SK-N-SH (cell line): Measurements from ENCODE around the gene ANK2. TPM values are rescaled to one million over a fixed set of nuclear protein-coding genes. Genes with fewer than 3 reads are reported as not detected.

Experiments used
- CTCF ChIA-PET: fragments of 300-600, 350-600 bp; formaldehyde crosslinking; extraction: SDS; loops from one replicate; lab custom pipeline; 2021; lab: Yijun Ruan, JAX
- POLR2A ChIA-PET: fragments of 350-600 bp; sonication (Branson Sonifier 250); formaldehyde crosslinking; extraction: SDS; loops from one replicate; lab custom pipeline; 2020; ENCODE audit warnings: antibody characterized with exemption, inconsistent platforms; lab: Yijun Ruan, JAX
- DNase-seq: peaks from one replicate; pipeline ENCODE4 v3.0.0; 2012
- H2AFZ ChIP-seq: fragments of 200-600 bp; sonication (generic); 2 replicates; pipeline ENCODE4 v1.8.1; 2016; ENCODE audit warnings: antibody characterized with exemption, mild to moderate bottlenecking, low read depth
- H3F3A ChIP-seq: fragments of 200-600 bp; sonication (generic); replicated peaks from 2 replicates; pipeline ENCODE3; 2016; ENCODE audit warnings: antibody characterized with exemption, mild to moderate bottlenecking; ENCODE audit not compliant: insufficient read depth
- H3K27ac ChIP-seq, 2 experiments: fragments of 200-500 bp in 1 of 2; fragments of 200-600 bp in 1 of 2; sonication (Bioruptor generic) in 1 of 2; sonication (generic), shearing (Covaris generic) in 1 of 2; 2 replicates each; pipeline versions ENCODE4 v1.5.1 to v1.6.1; 2014 to 2016; ENCODE audit warnings: low read depth in 2 of 2, inconsistent platforms in 1 of 2, low read length in 1 of 2, mild to moderate bottlenecking in 1 of 2, mixed read lengths in 1 of 2
- H3K27me3 ChIP-seq: fragments of 200-600 bp; sonication (generic), shearing (Covaris generic); 2 replicates; pipeline ENCODE4 v1.6.1; 2016; ENCODE audit warnings: mixed run types; ENCODE audit not compliant: insufficient read depth
- H3K36me3 ChIP-seq, 2 experiments: fragments of 200-500 bp in 1 of 2; fragments of 200-600 bp in 1 of 2; sonication (Bioruptor generic) in 1 of 2; sonication (generic) in 1 of 2; replicated peaks in 1 of 2; 2 replicates each; pipeline versions ENCODE3 to v1.5.1; 2014 to 2016; ENCODE audit warnings: low read length in 1 of 2, mild to moderate bottlenecking in 1 of 2; ENCODE audit not compliant: insufficient read depth in 2 of 2, control insufficient read depth in 1 of 2
- H3K4me1 ChIP-seq, 2 experiments: fragments of 200-500 bp in 1 of 2; fragments of 200-600 bp in 1 of 2; sonication (Bioruptor generic) in 1 of 2; sonication (generic), shearing (Covaris generic) in 1 of 2; 2 replicates each; pipeline versions ENCODE4 v1.5.1 to v1.6.1; 2014 to 2016; ENCODE audit warnings: low read depth in 1 of 2, low read length in 1 of 2, mixed run types in 1 of 2; ENCODE audit not compliant: insufficient read depth in 2 of 2, control insufficient read depth in 1 of 2
- H3K4me2 ChIP-seq: fragments of 200-600 bp; sonication (generic), shearing (Covaris generic); 2 replicates; pipeline ENCODE4 v1.6.1; 2017; ENCODE audit warnings: mixed run types
- H3K4me3 ChIP-seq, 2 experiments: fragments of 200-500 bp in 1 of 2; fragments of 200-600 bp in 1 of 2; sonication (Bioruptor generic) in 1 of 2; sonication (generic), shearing (Covaris generic) in 1 of 2; 2 replicates each; pipeline versions ENCODE4 v1.5.1 to v1.8.1; 2014 to 2016; ENCODE audit warnings: low read depth in 2 of 2, inconsistent platforms in 1 of 2, low read length in 1 of 2, mild to moderate bottlenecking in 1 of 2, mixed read lengths in 1 of 2, moderate library complexity in 1 of 2
- H3K79me2 ChIP-seq: fragments of 200-600 bp; sonication (generic); 2 replicates; pipeline ENCODE4 v1.8.1; 2017; ENCODE audit warnings: mild to moderate bottlenecking; ENCODE audit not compliant: insufficient read depth
- H3K9ac ChIP-seq: fragments of 200-600 bp; sonication (generic); 2 replicates; pipeline ENCODE4 v1.6.1; 2017; ENCODE audit warnings: mixed run types
- H3K9me2 ChIP-seq: fragments of 200-600 bp; sonication (generic); 2 replicates; pipeline ENCODE4 v1.6.1; 2017; ENCODE audit warnings: mixed run types
- H3K9me3 ChIP-seq: fragments of 200-600 bp; sonication (generic); 2 replicates; pipeline ENCODE4 v1.6.1; 2017; ENCODE audit warnings: mixed run types, mild to moderate bottlenecking, moderate library complexity
- H4K20me1 ChIP-seq: fragments of 200-600 bp; sonication (generic); 2 replicates; pipeline ENCODE4 v1.6.1; 2017; ENCODE audit warnings: mild to moderate bottlenecking, mixed run types; ENCODE audit not compliant: insufficient read depth
- CTCF ChIP-seq: fragments of 200-600 bp; sonication (generic); IDR thresholded peaks from 2 replicates; pipeline ENCODE4 v1.6.1; 2017; ENCODE audit warnings: antibody characterized with exemption, mild to moderate bottlenecking, moderate library complexity
- ELF1 ChIP-seq: IDR thresholded peaks from 2 replicates; pipeline ENCODE4 v1.4.0; 2012
- EP300 ChIP-seq, 2 experiments: IDR thresholded peaks; 2 replicates each; pipeline versions ENCODE4 v1.4.0 to v1.6.1; 2012; ENCODE audit warnings: borderline replicate concordance in 1 of 2, low read depth in 1 of 2, low read length in 1 of 2
- FOXM1 ChIP-seq: IDR thresholded peaks from 2 replicates; pipeline ENCODE4 v1.4.0; 2012; ENCODE audit warnings: low read depth, mild to moderate bottlenecking
- GABPA ChIP-seq: IDR thresholded peaks from 2 replicates; pipeline ENCODE4 v1.4.0; 2012; ENCODE audit warnings: low read depth, mild to moderate bottlenecking
- GATA2 ChIP-seq: sonication (generic); formaldehyde crosslinking; IDR thresholded peaks from 2 replicates; pipeline ENCODE4 v1.5.0; 2020; ENCODE audit warnings: mild to moderate bottlenecking, missing genetic modification reagents
- IRF3 ChIP-seq: fragments of 150-350 bp; IDR thresholded peaks from 2 replicates; pipeline ENCODE4 v1.6.1; 2016; ENCODE audit warnings: mild to moderate bottlenecking, low read depth, low read length
- MAX ChIP-seq: IDR thresholded peaks from 2 replicates; pipeline ENCODE4 v1.4.0; 2012; ENCODE audit warnings: low read depth
- MEF2A ChIP-seq: IDR thresholded peaks from 2 replicates; pipeline ENCODE4 v1.4.0; 2012; ENCODE audit warnings: low read depth, borderline replicate concordance
- NRF1 ChIP-seq: IDR thresholded peaks from 2 replicates; pipeline ENCODE4 v1.6.1; 2012; ENCODE audit warnings: low read depth, mild to moderate bottlenecking, low read length
- PBX3 ChIP-seq: IDR thresholded peaks from 2 replicates; pipeline ENCODE4; 2012
- POLR2AphosphoS5 ChIP-seq: IDR thresholded peaks from 2 replicates; pipeline ENCODE4 v1.6.1; 2012; ENCODE audit warnings: low read depth, low read length
- RCOR1 ChIP-seq: fragments of 150-350 bp; IDR thresholded peaks from 2 replicates; pipeline ENCODE4 v1.6.1; 2017; ENCODE audit warnings: antibody characterized with exemption, low read length
- RXRA ChIP-seq: IDR thresholded peaks from 2 replicates; pipeline ENCODE4 v1.4.0; 2012; ENCODE audit warnings: low read depth, mild to moderate bottlenecking, borderline replicate concordance
- SIN3A ChIP-seq: IDR thresholded peaks from 2 replicates; pipeline ENCODE4 v1.6.1; 2012; ENCODE audit warnings: low read depth, mild to moderate bottlenecking, low read length, moderate library complexity, borderline replicate concordance
- SMC3 ChIP-seq: IDR thresholded peaks from 2 replicates; pipeline ENCODE4 v1.6.1; 2012; ENCODE audit warnings: low read depth, low read length, improper control_type of control experiment
- TEAD4 ChIP-seq: IDR thresholded peaks from 2 replicates; pipeline ENCODE4 v1.4.0; 2012; ENCODE audit warnings: mild to moderate bottlenecking, borderline replicate concordance; ENCODE audit not compliant: insufficient read depth
- USF1 ChIP-seq: IDR thresholded peaks from 2 replicates; pipeline ENCODE4 v1.4.0; 2012; ENCODE audit warnings: low read depth, borderline replicate concordance
- USF2 ChIP-seq: fragments of 150-350 bp; IDR thresholded peaks from 2 replicates; pipeline ENCODE4 v1.6.1; 2017; ENCODE audit warnings: antibody characterized with exemption, low read length, low read depth, borderline replicate concordance
- YY1 ChIP-seq: IDR thresholded peaks from 2 replicates; pipeline ENCODE4 v1.4.0; 2012; ENCODE audit warnings: low read depth, mild to moderate bottlenecking
- WGBS: methylation state at CpG from one replicate; pipeline ENCODE4 v1.1.6; 2017; ENCODE audit warnings: low lambda C conversion rate; 5-methylcytosine and 5-hydroxymethylcytosine counted together
- polyA plus RNA-seq, 3 experiments: library from polyadenylated mRNA; depleted of rRNA; stranded (reverse); fragments of >200 nt; gene quantifications; 2 replicates each; pipeline ENCODE4 v1.2.3, GENCODE V29; 2012
- TF ChIP-seq, protein P1 (sequence below): IDR thresholded peaks from 2 replicates; pipeline ENCODE4 v1.4.0; 2012; ENCODE audit warnings: low read depth, borderline replicate concordance

The ANK2 gene
- polyA plus RNA-seq, 1 of the 3 experiments (the other 2 are of a cell fraction) = 0.69 TPM

- TF ChIP-seq NRF1 (no peak), EP300 (IDR thresholded peaks at IDR 0.05; ENCODE audit: borderline replicate concordance in 1 of 2, low read depth in 1 of 2, low read length in 1 of 2) (no peak), GABPA (no peak), USF2 (no peak), SMC3 (no peak)
- TF ChIP-seq, all 33 proteins: peak for 0
Measured at GRCh38 chr4:113394108-113394729, 344.8 kb downstream of the ANK2 start (continued).

- no peaks in the 10 kb centered on the region for H3F3A ChIP-seq
- no peak overlapping the region for H3K27ac ChIP-seq
- H4K20me1 ChIP-seq = no peaks in the 10 kb centered on the region
- CTCF ChIA-PET = interaction anchor here (0.6 to 4.3 kb wide), 54 partner anchors 9 to 1304 kb away, joined by 3 to 47 read pairs (median 3); no protein-coding TSS in a partner anchor
- no peaks in the 10 kb centered on the region for H3K27me3 ChIP-seq
- POLR2A ChIA-PET = interaction anchor here (1.0 kb wide), 1 partner anchor 366 kb away, joined by 3 read pairs; the partner anchor contains the start of gene CAMK2D
- H3K9me3 ChIP-seq = no peaks in the 10 kb centered on the region
- no peak overlapping the region for H3K4me2 ChIP-seq
- WGBS = 46% methylated on average over 11 of the region's 11 CpGs
- no peaks in the 10 kb centered on the region for H3K4me1 ChIP-seq
- peak overlapping the region; percentile 25; the same call in 1 of the 2 replicates for H2AFZ ChIP-seq
- no peaks in the 10 kb centered on the region for H3K36me3 ChIP-seq
- peak; percentile 47 for DNase-seq
- no peak overlapping the region for H3K9ac ChIP-seq
- no peak overlapping the region; a peak in 1 of 4 replicates for H3K4me3 ChIP-seq
- H3K9me2 ChIP-seq = no peaks in the 10 kb centered on the region
- no peaks in the 10 kb centered on the region for H3K79me2 ChIP-seq
- no peak for TF ChIP-seq TEAD4
- no peak for TF ChIP-seq GABPA
- no peak for TF ChIP-seq SIN3A
- no peak for TF ChIP-seq GATA2 (CRISPR knock-in tag)
- TF ChIP-seq, protein P1, sequence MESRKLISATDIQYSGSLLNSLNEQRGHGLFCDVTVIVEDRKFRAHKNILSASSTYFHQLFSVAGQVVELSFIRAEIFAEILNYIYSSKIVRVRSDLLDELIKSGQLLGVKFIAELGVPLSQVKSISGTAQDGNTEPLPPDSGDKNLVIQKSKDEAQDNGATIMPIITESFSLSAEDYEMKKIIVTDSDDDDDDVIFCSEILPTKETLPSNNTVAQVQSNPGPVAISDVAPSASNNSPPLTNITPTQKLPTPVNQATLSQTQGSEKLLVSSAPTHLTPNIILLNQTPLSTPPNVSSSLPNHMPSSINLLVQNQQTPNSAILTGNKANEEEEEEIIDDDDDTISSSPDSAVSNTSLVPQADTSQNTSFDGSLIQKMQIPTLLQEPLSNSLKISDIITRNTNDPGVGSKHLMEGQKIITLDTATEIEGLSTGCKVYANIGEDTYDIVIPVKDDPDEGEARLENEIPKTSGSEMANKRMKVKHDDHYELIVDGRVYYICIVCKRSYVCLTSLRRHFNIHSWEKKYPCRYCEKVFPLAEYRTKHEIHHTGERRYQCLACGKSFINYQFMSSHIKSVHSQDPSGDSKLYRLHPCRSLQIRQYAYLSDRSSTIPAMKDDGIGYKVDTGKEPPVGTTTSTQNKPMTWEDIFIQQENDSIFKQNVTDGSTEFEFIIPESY = no peak
- TF ChIP-seq SMC3 = peak; percentile 91
- no peak for TF ChIP-seq RXRA
- TF ChIP-seq IRF3 = no peak; the same call in 1 of the 2 replicates
- TF ChIP-seq PBX3 = no peak
- no peak for TF ChIP-seq MAX
- TF ChIP-seq RCOR1 = no peak
- TF ChIP-seq ELF1 = no peak
- no peak for TF ChIP-seq FOXM1
- TF ChIP-seq CTCF = peak; percentile 82
- no peak for TF ChIP-seq MEF2A
- no peak for TF ChIP-seq POLR2AphosphoS5
- TF ChIP-seq YY1 = no peak
- no peak for TF ChIP-seq USF1
Measured at GRCh38 chr4:113394730-113395530, 345.5 kb downstream of the ANK2 start.
